GM19023 (cell line): ENCODE data around the gene SNAI3.
A peak's percentile ranks its signal among the peaks of the same experiment; 100 is the strongest.
"Not testable (repeated sequence)": the region's sequence is repeated elsewhere in the genome, so short reads cannot be mapped to it uniquely, and the experiment has no call there.

Experiments
- ATAC-seq: cut with Tn5 transposase; IDR thresholded peaks from one replicate; pipeline ENCODE4 v1.9.1; 2021; ENCODE audit warnings: mild to moderate bottlenecking, moderate library complexity; ENCODE audit not compliant: unreplicated experiment

Gene SNAI3

DNA sequence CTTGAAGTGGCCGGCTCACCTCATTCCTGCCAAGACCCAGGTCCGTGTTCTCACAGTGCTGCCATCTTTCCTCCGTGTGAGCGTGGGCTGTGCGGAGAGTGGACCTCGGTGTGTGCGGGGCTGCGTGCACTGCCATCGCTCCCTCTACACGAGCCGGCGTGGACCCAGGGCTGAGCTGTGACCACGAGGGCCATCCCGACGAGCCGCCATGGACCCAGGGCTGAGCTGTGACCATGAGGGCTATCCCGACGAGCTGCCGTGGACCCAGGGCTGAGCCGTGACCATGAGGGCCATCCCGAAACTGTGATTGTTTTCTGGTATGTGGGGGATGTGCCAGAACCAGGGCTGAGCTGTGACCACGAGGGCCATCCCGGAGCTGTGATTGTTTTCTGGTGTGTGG, 14.5 kb downstream of the SNAI3 start:
- ATAC-seq: no peak

- no peak for ATAC-seq
Observed at GRCh38 chr16:88669980-88670379, 16.3 kb downstream of the SNAI3 start.

GRCh38 chr16:88669493-88669892, 16.8 kb downstream of the SNAI3 start:
- not testable (repeated sequence) for ATAC-seq

DNA sequence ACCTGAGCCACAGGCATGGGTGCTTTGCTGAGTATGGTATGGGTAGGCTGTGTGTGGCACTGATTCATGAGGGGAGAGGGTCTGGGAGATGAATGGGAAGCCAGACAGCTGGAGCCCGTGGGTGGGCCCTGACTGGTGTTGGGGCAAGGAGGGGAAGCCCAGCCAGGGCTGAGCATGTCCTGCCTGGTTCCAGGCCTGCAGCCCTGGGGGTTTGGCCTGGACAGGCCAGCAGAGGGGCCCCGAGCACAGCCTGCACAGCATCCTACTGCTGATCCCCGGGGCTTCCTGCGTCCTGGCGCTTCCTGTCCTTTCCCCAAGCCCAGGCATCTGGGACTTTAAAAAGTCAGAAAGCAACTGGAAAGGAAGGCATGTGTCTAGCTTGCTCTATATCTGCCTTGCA, 18.8 kb downstream of the SNAI3 start:
- no peak for ATAC-seq

DNA sequence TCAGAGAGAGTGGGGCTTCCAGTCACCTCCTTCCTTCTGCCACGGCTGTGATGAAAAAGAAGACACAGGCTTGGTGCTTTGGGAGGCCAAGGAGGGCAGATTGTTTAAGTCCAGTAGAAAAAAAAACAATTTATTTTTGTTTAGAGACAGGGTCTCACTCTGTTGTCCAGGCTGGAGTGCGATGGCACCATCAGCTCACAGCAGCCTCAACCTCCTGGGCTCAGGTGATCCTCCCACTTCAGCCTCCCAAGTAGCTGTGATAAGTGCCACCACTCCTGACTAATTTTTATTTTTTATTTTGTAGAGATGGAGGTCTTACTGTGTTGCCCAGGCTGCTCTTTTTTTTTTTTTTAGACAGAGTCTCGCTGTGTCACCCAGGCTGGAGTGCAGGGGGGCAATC, 20.7 kb downstream of the SNAI3 start:
- ATAC-seq: no peak

GRCh38 chr16:88665148-88665547, 21.2 kb downstream of the SNAI3 start:
- no peak for ATAC-seq

DNA sequence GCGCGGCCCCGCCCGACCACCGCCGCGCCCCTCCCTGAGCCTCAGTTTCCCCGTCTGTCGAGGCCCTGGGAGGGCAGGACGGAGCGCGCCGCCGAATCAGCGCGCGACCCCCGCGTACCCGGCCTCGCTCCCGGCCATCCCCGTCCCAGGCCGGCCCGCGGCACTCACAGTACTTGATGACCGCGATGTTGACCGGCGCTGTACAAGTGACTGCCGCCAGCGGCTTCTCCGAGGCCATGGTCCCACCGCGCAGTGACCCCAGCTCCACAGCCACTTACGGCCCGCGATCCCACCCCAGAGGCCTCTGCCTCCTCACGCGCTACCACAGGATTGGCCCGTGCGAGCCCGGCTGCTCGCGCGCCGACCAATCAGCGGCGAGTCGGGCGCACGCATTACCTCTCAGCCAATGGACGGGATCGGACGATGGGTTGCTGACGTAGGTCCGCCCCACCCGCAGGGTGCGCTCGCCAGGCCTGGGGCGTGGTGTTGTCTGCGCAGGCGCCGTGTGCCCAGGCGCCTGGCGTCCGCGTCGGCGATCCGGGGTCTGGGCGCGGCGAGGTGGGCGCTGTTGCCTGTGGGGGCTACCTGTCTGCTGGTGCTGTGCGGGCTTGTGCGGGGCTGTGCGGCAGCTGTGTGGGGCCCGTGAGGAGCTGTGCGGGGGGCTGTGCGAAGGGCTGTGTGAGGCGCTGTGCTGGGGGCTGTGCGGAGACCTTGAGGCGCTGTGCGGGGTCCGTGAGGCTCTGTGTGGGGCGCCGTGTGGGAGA, 23.3 kb downstream of the SNAI3 start, which contains the start of gene MVD:
MVD (minus strand) TSS at position 249 of the 764 bp plus-strand sequence; CDS start at position 238, 11 bp downstream.
- peak; percentile 95 for ATAC-seq

GRCh38 chr16:88662222-88662842, 24.0 kb downstream of the SNAI3 start:
- ATAC-seq: no peak

GRCh38 chr16:88661468-88661867, 24.8 kb downstream of the SNAI3 start:
- ATAC-seq: no peak

GRCh38 chr16:88659160-88659559, 27.1 kb downstream of the SNAI3 start:
- no peak for ATAC-seq

DNA sequence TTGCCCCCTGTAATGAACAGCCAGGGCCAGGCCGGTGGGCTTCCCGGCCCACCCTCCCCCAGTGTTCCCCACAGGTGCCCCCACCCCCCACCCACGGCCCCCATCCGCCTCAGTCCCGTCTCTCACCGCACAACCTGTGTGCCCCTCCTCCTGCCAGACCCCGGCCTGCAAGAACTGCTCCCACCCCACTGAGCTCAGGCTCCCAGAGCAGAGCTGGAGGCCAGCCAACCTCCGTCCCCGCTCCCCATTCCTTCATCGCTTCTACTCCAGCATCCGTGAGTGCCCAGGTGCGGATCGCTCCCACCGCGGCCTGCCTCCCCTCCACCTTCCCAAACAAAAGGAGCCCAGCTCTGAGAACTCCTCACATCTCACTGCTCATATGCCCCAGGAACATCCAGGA, 27.6 kb downstream of the SNAI3 start:
- no peak for ATAC-seq

- ATAC-seq: no peak
Observed at GRCh38 chr16:88657371-88657770, 28.9 kb downstream of the SNAI3 start.

DNA sequence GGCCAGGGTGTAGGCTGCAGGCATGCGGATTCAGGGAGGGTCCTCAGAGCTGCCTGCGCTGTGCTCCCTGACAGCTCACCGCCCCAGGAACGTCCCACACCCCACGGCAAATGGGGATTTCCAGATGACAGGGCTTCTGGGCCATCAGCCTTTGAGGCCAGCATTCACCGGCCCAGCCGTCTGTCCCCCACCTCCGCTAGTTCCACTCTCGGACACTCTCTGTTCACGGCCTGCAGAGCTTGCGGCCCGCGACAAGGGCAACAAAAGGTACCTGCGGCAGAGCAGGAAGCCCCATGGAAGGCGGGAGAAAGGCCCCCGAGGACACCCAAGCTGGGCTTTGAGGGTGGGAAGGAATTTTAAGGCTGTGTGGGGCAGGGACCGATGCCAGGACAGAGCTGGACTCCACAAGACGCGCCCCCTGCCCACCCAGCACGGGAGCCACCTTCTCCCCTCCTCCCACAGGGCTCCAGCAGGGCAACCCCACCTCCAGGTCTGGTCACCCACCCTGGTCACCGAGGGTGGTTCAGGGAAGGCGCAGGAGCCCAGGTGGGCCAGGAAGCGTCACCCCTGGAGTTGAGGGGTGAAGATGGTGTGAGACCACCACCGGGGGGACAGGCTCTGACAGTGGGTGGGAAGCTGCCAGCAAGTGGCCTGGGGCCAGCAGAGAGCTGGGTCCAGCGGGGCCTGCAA, 29.9 kb downstream of the SNAI3 start:
- no peak for ATAC-seq

GRCh38 chr16:88655733-88656281, 30.5 kb downstream of the SNAI3 start:
- no peak for ATAC-seq

DNA sequence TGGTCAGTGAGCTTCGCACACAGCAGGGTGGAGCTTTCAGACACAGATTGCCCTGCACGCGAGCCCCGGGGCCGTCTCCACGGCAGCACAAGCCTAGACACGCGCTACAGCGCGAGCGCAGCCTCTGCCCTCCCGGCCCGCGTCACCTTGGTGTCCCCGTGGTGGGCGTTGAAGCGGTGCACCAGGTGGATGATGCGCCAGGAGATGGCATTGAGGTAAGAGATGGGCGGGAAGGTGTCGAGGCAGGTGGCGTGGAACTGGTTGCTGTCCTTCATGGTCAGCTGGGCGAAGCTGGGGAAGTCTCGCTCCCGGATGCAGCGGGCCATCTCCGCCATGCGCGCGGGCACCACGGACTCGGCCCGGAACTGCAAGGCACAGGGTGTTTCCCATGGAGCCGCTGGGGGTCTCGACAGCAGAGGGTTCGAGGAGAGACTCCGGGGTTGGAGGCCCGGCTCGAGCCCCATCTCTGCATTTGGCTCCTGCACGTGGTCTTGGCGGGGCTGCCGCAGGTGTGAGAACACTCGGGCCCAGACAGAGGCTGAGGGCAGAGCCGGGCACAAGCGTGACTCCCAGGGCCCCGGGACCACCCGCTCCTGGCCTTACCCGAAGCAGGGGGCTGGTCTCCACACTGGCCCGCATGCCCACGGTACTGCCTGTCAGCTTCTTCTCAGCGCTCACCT, 31.1 kb downstream of the SNAI3 start:
- ATAC-seq: no peak

DNA sequence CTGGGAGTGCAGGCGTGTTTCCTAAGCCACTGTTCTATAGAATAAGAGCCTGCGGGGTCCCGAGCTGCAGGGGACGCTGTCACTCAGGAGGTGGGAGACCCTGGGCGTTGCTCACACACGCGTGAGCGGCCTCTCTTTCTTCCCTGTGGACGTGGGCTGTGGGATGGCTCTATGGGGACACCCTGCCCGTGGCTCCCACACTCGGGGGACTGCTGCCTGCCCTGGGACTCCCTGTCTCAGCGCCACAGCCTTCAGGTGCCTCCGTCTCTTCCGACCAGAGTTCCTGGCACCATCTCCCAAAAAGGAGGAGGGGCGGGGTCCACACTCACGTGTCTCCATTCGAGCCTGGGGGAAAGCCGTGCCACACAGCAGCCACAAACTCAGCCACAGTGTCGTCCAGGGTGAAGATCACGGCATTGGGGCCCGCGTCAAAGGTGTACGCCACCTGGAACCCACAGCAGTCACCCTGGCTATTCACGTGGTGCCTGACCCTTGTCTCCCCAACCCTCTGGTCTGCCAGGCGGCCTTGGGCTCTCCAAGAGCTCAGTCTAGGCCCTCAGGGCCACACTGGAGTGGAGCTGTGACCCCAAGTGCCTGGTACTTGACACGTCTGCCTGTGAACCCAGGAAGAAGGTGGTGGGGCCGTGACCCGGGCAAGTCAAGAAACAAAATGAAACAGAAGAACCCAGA, 31.8 kb downstream of the SNAI3 start:
- ATAC-seq: no peak

DNA sequence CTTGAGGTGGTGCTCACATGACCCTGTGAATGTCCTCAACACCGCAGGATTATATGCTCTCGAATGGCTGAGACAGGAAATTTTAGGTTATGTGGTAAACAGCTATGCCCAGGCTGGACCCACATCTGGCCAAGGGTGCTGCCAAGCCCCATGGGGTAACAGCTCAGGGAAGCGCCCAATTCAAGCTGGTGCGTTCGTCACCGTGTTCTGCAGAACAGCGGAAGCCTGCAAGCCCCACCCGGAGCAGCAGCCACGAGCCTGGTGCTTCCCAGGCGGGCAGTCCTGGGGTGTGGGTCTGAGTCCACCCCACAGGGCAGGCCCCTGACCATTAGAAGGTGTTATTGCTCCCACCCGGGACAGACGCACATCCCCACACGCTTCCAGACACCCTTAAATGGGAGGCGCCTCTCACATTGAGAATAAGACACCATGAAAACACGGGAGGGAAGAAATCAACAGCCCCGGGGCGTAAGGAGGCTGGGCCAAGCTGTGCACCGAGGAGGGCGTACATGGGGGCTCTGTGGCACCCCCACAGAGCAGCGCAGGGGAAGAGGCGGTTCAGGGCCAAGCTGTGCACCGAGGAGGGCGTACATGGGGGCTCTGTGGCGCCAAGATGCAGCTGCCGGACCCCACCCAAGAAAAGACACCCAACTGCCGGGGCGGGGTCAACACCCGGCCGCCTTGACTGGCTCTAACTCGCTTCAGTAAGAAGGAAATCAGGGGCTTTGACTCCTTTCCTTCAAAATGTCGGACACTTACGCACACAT, 32.5 kb downstream of the SNAI3 start:
- no peak for ATAC-seq

GRCh38 chr16:88653101-88653500, 33.2 kb downstream of the SNAI3 start:
- no peak for ATAC-seq

- no peak for ATAC-seq
Observed at GRCh38 chr16:88652762-88653063, 33.6 kb downstream of the SNAI3 start.
